Testis (tissue), 3 donors: Measurements from ENCODE around the gene KCNQ5. TPM values are rescaled to one million over a fixed set of nuclear protein-coding genes. Genes with fewer than 3 reads are reported as not detected.

Source experiments
- DNase-seq: peaks from one replicate; pipeline ENCODE4 v3.0.0-alpha.2; 2019
- H3K27ac ChIP-seq, 2 donors: fragments of 200-600 bp; sonication (generic); one replicate each; pipeline ENCODE4 v1.5.1; 2019
- H3K27me3 ChIP-seq: fragments of 200-600 bp; sonication (generic); one replicate; pipeline ENCODE4 v1.5.1; 2019
- H3K36me3 ChIP-seq: fragments of 200-600 bp; sonication (generic); one replicate; pipeline ENCODE4 v1.5.1; 2017; ENCODE audit warnings: low read depth; ENCODE audit errors: missing control alignments
- H3K4me1 ChIP-seq: fragments of 200-600 bp; sonication (generic); one replicate; pipeline ENCODE4 v1.5.1; 2019
- H3K4me3 ChIP-seq, 2 donors: fragments of 200-600 bp; sonication (generic); one replicate each; pipeline ENCODE4 v1.5.1; 2017 to 2019
- H3K9me3 ChIP-seq: fragments of 200-600 bp; sonication (generic); one replicate; pipeline ENCODE4 v1.5.1; 2017
- CTCF ChIP-seq, 3 experiments: fragments of 450-650 bp in 2 of 3; fragments of 200-600 bp in 1 of 3; sonication (generic) in 1 of 3; IDR thresholded peaks; one replicate each; pipeline ENCODE4 v1.5.1; 2016 to 2019; ENCODE audit warnings: antibody characterized with exemption in 3 of 3, mild to moderate bottlenecking in 2 of 3, moderate library complexity in 1 of 3
- POLR2A ChIP-seq: fragments of 450-650 bp; IDR thresholded peaks from one replicate; pipeline ENCODE4 v1.6.1; 2017; ENCODE audit warnings: antibody characterized with exemption, mild to moderate bottlenecking, moderate library complexity
- WGBS, 2 donors: methylation state at CpG; one replicate each; pipeline ENCODE4 v1.1.5; 2018; 5-methylcytosine and 5-hydroxymethylcytosine counted together
- intact Hi-C: fragments of 100-400 bp; cut with DNase I; formaldehyde crosslinking; loops from one replicate; pipeline ENCODE4 v1.15.1; 2023; ENCODE audit warnings: low total_unique reads
- polyA plus RNA-seq: library from polyadenylated mRNA; stranded (reverse); fragments of 350-450 nt; fragmentation: Illumina TruSeq; extraction: RNeasy Lipid Tissue Mini Kit (QIAGEN cat#74804); gene quantifications from one replicate; pipeline ENCODE4 v1.2.3, GENCODE V29; 2014; ENCODE audit warnings: low read depth, low replicate concordance; ENCODE audit not compliant: insufficient read depth
- total RNA-seq, 2 donors: library from RNA; depleted of rRNA; stranded (reverse); fragments of >200 nt; gene quantifications; one replicate each; pipeline ENCODE4 v1.2.3, GENCODE V29; 2016

KCNQ5 gene
- total and polyA plus RNA-seq, 3 donors from 2014 or later: 0.43 to 1.1 (median 0.73) TPM

- H3K27ac ChIP-seq: peak overlapping the region in 1 of 2 donors; percentile 34
- H3K9me3 ChIP-seq: no peaks in the 10 kb centered on the region
- peaks cover 4% of the 10 kb centered on the region for H3K4me1 ChIP-seq
- intact Hi-C loops: no loop called here
- H3K4me3 ChIP-seq: no peak overlapping the region
- H3K27me3 ChIP-seq: no peaks in the 10 kb centered on the region
- 38 to 41% methylated on average over 1 of the region's 1 CpG for WGBS, 2 donors
- H3K36me3 ChIP-seq: no peaks in the 10 kb centered on the region
- TF ChIP-seq POLR2A (no peak), CTCF (IDR thresholded peaks at IDR 0.05) (no peak)
- no peak for DNase-seq
These were observed 161.8 kb downstream of the KCNQ5 start for GRCh38 chr6:72783666-72784065.

- TF ChIP-seq CTCF (IDR thresholded peaks at IDR 0.05): no peak
- no peak for TF ChIP-seq POLR2A
- WGBS, 2 donors: 70 to 78% methylated on average over 3 of the region's 3 CpGs
- H3K4me3 ChIP-seq: no peak overlapping the region
- H3K27me3 ChIP-seq: no peaks in the 10 kb centered on the region
- H3K9me3 ChIP-seq: no peaks in the 10 kb centered on the region
- H3K4me1 ChIP-seq: peaks cover 4% of the 10 kb centered on the region
- no peak overlapping the region for H3K27ac ChIP-seq
- H3K36me3 ChIP-seq: no peaks in the 10 kb centered on the region
- DNase-seq: no peak
- intact Hi-C loops: no loop called here
These were observed 162.2 kb downstream of the KCNQ5 start for GRCh38 chr6:72784071-72784470.

GRCh38 chr6:72784581-72784980, 162.7 kb downstream of the KCNQ5 start:
- Histone ChIP-seq H3K4me1 (peaks cover 4% of the 10 kb centered on the region), H3K27ac (no peak overlapping the region), H3K27me3 (no peaks in the 10 kb centered on the region), H3K36me3 (no peaks in the 10 kb centered on the region), H3K9me3 (no peaks in the 10 kb centered on the region), H3K4me3 (no peak overlapping the region)
- WGBS, 2 donors: 66 to 87% methylated on average over 3 of the region's 3 CpGs
- intact Hi-C loops: no loop called here
- DNase-seq: no peak
- TF ChIP-seq CTCF (IDR thresholded peaks at IDR 0.05) (no peak), POLR2A (no peak)

- H3K9me3 ChIP-seq: no peaks in the 10 kb centered on the region
- intact Hi-C loops: no loop called here
- WGBS, 2 donors: 44 to 53% methylated on average over 2 of the region's 2 CpGs
These were observed 165.6 kb downstream of the KCNQ5 start for GRCh38 chr6:72787391-72788031.

More at GRCh38 chr6:72787391-72788031, 165.6 kb downstream of the KCNQ5 start:
- Histone ChIP-seq H3K4me3 (no peak overlapping the region), H3K4me1 (no peaks in the 10 kb centered on the region), H3K27ac (no peak overlapping the region), H3K36me3 (no peaks in the 10 kb centered on the region), H3K27me3 (no peaks in the 10 kb centered on the region)
- DNase-seq: no peak
- TF ChIP-seq POLR2A (no peak), CTCF (IDR thresholded peaks at IDR 0.05) (no peak)
